Skeletal muscle tissue (tissue), 4 donors: ENCODE data around the gene DBNDD1. TPM values are rescaled to one million over a fixed set of nuclear protein-coding genes. Genes with fewer than 3 reads are reported as not detected.
A peak's percentile ranks its signal among the peaks of the same experiment; 100 is the strongest.

Experiments
- H3K27ac ChIP-seq: one replicate; pipeline ENCODE4 v1.7.0; 2013; ENCODE audit warnings: mild to moderate bottlenecking, low read depth, low read length, inconsistent platforms
- H3K27me3 ChIP-seq, 3 donors: one replicate each; pipeline ENCODE4 v1.7.0; 2013; ENCODE audit warnings: low read length in 3 of 3; ENCODE audit not compliant: control insufficient read depth in 3 of 3, insufficient read depth in 3 of 3
- H3K36me3 ChIP-seq, 3 donors: one replicate each; pipeline ENCODE4 v1.7.0; 2013; ENCODE audit warnings: low read length in 3 of 3; ENCODE audit not compliant: control insufficient read depth in 3 of 3, insufficient read depth in 3 of 3
- H3K4me1 ChIP-seq, 3 donors: one replicate each; pipeline ENCODE4 v1.7.0; 2013; ENCODE audit warnings: low read length in 3 of 3, mild to moderate bottlenecking in 3 of 3; ENCODE audit not compliant: control insufficient read depth in 3 of 3, insufficient read depth in 3 of 3
- H3K4me3 ChIP-seq, 3 donors: one replicate each; pipeline ENCODE4 v1.7.0; 2013; ENCODE audit warnings: low read length in 3 of 3
- H3K9ac ChIP-seq, 3 donors: one replicate each; pipeline ENCODE4 v1.7.0; 2013; ENCODE audit warnings: low read length in 3 of 3, mild to moderate bottlenecking in 3 of 3, moderate library complexity in 2 of 3, low read depth in 1 of 3
- H3K9me3 ChIP-seq, 3 donors: one replicate each; pipeline ENCODE4 v1.7.0; 2013; ENCODE audit warnings: low read length in 3 of 3; ENCODE audit not compliant: control insufficient read depth in 3 of 3
- total RNA-seq: library from RNA; depleted of rRNA; stranded (reverse); fragments of >200 nt; gene quantifications from one replicate; pipeline ENCODE4 v1.2.3, GENCODE V29; 2014
- donor health status: Osteomylitis.

DBNDD1 gene
- total RNA-seq, 1 donor from 2014 or later: 3.1 TPM

DNA sequence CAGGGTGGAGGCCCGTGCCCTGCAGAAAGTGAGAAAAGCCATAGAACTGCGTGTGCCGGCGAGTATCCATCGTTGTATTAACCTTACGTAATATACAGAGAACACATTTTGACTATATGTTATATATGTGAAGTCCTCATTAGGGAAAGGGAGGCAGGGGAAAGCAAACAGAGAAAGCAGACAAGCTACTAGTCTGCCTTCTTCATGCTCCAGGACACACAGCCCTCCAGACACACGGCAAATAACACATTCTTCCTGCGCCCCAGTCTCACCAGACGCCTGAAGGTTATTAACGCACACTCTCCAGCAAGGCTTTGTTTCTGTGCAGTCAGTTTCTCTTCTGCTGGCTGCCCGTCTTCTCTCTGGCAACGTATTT lies 29.1 kb upstream of the DBNDD1 start:
- Histone ChIP-seq H3K4me3 (no peak overlapping the region), H3K36me3 (peaks cover 4 to 5% (median 5%) of the 10 kb centered on the region in 3 donors), H3K9ac (no peak overlapping the region), H3K4me1 (peaks cover 11 to 18% (median 13%) of the 10 kb centered on the region in 3 donors), H3K27me3 (peaks cover 4 to 12% (median 10%) of the 10 kb centered on the region in 3 donors), H3K9me3 (no peaks in the 10 kb centered on the region), H3K27ac (no peak overlapping the region)

DNA sequence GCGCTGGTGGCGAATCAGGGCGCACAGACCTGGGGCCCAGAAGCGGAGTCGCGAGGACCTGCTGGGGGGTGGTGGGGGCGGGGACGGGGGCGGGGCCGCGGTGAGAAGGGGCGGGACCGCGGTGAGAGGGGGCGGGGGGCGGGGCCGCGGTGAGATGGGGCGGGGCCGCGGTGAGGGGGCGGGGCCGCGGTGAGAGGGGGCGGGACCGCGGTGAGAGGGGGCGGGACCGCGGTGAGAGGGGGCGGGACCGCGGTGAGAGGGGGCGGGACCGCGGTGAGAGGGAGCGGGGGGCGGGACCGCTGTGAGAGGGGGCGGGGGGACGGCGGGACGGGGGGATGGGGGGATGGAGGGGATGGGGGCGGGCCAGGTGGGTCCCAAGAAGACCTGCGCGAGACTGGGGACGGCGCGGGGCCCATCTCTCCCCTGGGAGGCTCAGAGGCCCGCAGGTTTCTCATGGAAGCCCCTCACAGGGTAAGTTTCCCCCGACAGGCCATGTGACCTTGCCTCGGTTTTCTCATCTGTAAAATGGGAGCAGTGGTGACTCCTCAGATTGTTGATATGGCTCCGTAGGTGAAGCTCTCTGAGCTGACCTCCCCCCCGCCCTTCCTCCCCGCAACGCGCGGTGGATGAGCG lies 28.6 kb upstream of the DBNDD1 start:
- Histone ChIP-seq H3K36me3 (peaks cover 8 to 10% (median 8%) of the 10 kb centered on the region in 3 donors), H3K4me1 (peaks cover 11 to 18% (median 13%) of the 10 kb centered on the region in 3 donors), H3K9ac (no peak overlapping the region), H3K27me3 (peaks cover 4 to 12% (median 10%) of the 10 kb centered on the region in 3 donors), H3K9me3 (no peaks in the 10 kb centered on the region), H3K27ac (no peak overlapping the region), H3K4me3 (peak overlapping the region in 2 of 3 donors; percentile 6 to 66)

DNA sequence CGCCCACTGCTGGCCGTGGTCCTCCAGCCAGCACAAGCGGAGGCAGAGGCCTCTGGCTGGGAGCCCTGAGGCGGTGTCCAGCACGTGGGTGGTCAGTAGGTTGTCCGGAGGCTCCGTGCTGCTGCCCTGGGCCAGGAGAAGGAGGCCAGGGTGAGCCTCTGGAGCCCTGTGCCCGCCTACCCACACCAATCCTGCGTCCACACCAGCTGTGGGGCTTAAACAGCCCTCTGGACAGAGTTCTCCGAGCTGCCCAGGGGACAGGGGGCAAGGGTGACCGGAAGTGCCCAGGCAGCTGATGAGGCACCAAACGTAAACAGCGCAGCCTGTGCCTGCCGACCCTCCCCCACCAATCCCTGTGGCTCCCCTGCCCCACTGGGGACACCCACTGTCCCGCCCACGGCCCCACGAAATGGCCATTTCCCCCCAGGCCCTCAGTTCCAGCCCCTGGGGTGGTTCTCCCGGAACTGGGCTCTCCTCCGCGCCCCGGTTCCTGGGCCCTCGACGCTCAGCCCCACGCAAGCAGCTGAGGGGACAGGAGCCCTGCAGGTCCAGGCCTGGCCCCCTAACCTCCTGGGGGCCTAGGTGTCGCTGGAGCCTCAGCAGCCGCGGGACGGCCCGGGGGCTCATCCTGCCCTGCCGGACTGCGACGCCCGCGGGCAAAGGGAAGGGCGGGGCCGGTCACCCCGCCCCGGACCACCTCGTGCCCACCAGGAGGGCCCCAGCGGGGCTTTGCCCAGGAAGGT lies 27.9 kb upstream of the DBNDD1 start:
- no peak overlapping the region for H3K27ac ChIP-seq
- H3K9ac ChIP-seq: peak overlapping the region; percentile 33 to 72 (median 60)
- H3K4me1 ChIP-seq: peaks cover 11 to 18% (median 13%) of the 10 kb centered on the region in 3 donors

DNA sequence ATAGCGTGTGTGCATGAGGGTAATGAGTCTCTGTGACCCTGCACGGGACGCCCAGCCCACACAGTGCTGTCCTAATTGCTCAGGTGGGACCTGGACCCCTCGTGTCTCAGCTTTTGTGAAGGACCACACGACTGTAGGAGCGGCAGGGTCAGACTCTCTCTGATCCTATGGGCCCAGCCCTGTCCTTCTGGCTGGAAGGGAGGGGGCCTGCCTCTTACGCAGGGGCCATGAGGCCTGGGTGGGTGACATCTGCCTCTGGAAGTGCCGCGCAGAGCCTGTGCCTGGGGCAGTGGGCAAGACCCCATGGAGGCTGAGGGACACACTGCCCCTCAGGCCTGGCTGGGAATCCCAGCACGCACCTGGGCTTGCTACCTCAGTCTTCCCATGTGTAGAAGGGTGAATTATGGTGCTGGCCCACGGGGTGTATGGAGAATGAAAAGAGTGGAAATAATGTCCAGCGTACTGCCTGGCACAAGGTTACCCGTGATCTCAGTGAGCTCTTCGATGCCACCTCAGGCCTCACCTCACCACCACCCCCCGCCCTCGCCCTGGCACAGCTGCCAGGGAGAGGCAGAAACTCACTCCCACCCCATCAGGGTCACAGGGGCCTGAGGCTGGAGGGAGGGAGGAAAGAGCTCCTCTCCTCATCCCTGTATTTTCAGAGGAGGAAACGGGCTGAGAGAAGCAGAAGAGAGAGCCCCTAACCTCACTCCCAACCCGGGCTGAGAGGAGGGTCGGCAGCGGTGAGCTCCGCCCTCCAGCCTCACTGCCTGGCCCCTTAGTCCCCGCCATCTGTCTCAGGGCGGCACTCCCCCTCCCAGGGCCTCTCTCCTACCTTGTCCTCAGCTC lies 27.1 kb upstream of the DBNDD1 start:
- peak overlapping the region; percentile 24 to 66 (median 64) for H3K4me3 ChIP-seq
- H3K9me3 ChIP-seq: no peaks in the 10 kb centered on the region
- peaks cover 4 to 12% (median 10%) of the 10 kb centered on the region in 3 donors for H3K27me3 ChIP-seq
- H3K4me1 ChIP-seq: peaks cover 11 to 18% (median 13%) of the 10 kb centered on the region in 3 donors
- H3K27ac ChIP-seq: no peak overlapping the region
- peak overlapping the region in 2 of 3 donors; percentile 60 to 72 for H3K9ac ChIP-seq
- H3K36me3 ChIP-seq: peaks cover 11 to 20% (median 14%) of the 10 kb centered on the region in 3 donors

More for the DNA sequence above, 27.9 kb upstream of the DBNDD1 start:
- H3K9me3 ChIP-seq: no peaks in the 10 kb centered on the region
- H3K27me3 ChIP-seq: peaks cover 4 to 12% (median 10%) of the 10 kb centered on the region in 3 donors
- H3K4me3 ChIP-seq: peak overlapping the region; percentile 48 to 66 (median 64)
- peaks cover 11 to 17% (median 14%) of the 10 kb centered on the region in 3 donors for H3K36me3 ChIP-seq

DNA sequence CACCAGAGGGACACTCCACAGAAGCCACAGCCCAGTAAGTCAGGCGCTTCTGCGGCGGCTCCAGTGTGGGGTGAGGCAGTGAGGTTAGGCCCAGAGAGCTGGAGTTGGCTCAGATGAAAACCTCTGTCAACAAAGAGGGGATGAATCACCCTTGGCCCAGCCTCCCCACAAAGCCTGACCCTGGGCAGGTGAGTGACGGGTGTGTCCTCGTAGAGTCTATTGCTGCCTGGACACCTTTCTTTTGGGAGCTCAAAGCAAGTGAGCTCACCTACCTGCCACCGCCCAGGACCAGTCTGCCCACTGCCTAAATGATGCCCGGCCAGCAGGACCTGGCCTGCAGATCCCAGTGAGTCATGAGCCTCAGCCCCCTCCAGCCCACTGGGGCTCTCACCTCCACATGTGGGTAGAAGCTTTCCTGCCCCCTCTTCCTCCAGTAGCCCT lies 24.9 kb upstream of the DBNDD1 start:
- peaks cover 4 to 12% (median 10%) of the 10 kb centered on the region in 3 donors for H3K27me3 ChIP-seq
- H3K4me1 ChIP-seq: peaks cover 11 to 18% (median 13%) of the 10 kb centered on the region in 3 donors
- H3K9me3 ChIP-seq: no peaks in the 10 kb centered on the region
- no peak overlapping the region for H3K4me3 ChIP-seq
- H3K36me3 ChIP-seq: peaks cover 23 to 34% (median 26%) of the 10 kb centered on the region in 3 donors
- no peak overlapping the region for H3K9ac ChIP-seq
- H3K27ac ChIP-seq: no peak overlapping the region

DNA sequence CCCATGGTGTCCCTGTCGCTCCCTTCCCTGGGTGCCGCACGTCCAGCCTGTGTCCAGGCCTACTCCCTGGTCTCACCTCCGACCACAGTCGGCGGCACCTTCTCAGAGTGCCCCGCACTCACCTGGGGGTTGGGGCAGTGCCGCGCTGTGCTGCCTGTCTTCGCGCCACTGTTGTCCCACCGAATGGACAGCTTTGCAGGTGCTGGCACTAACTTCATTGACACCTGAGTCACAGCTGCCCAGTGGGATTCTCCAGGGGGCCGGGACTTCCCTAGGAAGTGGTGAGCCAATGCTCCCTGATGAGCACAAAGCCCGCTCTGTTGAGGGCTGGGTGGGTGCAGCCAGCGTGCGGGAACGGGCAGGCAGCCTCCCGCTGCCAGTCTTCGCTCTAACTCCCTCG lies 24.3 kb upstream of the DBNDD1 start:
- Histone ChIP-seq H3K9ac (no peak overlapping the region), H3K9me3 (no peaks in the 10 kb centered on the region), H3K27ac (no peak overlapping the region), H3K4me1 (peaks cover 11 to 18% (median 13%) of the 10 kb centered on the region in 3 donors), H3K27me3 (peaks cover 4 to 12% (median 10%) of the 10 kb centered on the region in 3 donors), H3K4me3 (no peak overlapping the region), H3K36me3 (peaks cover 23 to 39% (median 32%) of the 10 kb centered on the region in 3 donors)

DNA sequence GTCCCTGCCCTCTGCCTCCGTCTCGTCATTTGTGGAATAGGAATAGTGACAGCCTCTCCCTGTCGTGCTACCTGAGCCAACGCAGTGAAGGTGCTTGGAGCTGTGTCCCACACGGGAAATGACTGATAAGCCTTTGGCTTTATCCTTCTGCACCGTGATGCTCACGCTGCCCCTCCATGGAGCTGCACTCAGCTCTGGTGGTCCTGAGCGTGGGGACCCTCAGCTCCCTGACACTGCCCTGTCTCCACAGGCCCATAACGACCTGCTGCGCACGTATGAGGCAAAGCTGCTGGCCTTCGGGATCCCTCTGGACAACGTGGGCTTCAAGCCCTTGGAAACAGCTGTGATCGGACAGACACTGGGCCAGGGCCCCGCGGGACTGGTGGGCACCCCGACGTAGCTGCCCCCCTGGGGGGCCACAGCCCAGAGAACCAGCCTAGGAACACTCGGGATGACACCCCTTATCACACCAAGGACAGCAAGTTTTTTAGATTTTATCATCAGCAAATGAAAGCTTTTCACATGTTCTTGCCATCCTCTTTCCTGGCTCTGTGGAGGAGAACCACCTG lies 23.8 kb upstream of the DBNDD1 start:
- Histone ChIP-seq H3K4me1 (peaks cover 11 to 18% (median 13%) of the 10 kb centered on the region in 3 donors), H3K27ac (no peak overlapping the region), H3K36me3 (peaks cover 26 to 44% (median 37%) of the 10 kb centered on the region in 3 donors), H3K9me3 (no peaks in the 10 kb centered on the region), H3K27me3 (peaks cover 4 to 12% (median 10%) of the 10 kb centered on the region in 3 donors), H3K4me3 (no peak overlapping the region), H3K9ac (no peak overlapping the region)

DNA sequence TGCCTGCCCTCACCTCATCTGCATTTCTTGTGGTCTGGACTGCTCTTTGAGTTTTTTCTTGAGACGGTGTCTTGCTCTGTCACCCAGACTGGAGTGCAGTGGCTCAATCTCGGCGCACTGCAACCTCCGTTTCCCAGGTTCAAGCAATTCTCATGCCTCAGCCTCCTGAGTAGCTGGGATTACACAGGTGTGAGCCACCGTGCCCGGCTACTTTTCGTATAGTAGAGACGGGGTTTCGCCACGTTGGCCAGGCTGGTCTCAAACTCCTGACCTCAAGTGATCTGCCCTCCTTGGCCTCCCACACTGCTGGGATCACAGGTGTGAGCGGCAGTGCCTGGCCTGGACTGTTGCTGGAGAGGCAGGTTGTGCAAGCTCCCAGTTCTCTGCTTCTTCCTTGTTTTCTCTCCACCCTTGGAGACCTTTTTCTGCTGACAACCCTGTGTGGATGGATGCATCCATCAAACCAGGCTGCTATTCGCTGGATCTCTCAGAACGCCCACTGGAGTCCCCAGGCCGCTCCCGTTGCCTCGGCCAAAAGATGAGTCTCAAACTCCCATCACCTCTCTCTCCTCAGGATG lies 22.7 kb upstream of the DBNDD1 start:
- Histone ChIP-seq H3K27me3 (peaks cover 3 to 11% (median 10%) of the 10 kb centered on the region in 3 donors), H3K9ac (no peak overlapping the region), H3K4me1 (peaks cover 5 to 12% (median 8%) of the 10 kb centered on the region in 3 donors), H3K9me3 (no peaks in the 10 kb centered on the region), H3K36me3 (peaks cover 33 to 55% (median 47%) of the 10 kb centered on the region in 3 donors), H3K27ac (no peak overlapping the region), H3K4me3 (no peak overlapping the region)
